ENCODE results near the gene SOX8.

DNA sequence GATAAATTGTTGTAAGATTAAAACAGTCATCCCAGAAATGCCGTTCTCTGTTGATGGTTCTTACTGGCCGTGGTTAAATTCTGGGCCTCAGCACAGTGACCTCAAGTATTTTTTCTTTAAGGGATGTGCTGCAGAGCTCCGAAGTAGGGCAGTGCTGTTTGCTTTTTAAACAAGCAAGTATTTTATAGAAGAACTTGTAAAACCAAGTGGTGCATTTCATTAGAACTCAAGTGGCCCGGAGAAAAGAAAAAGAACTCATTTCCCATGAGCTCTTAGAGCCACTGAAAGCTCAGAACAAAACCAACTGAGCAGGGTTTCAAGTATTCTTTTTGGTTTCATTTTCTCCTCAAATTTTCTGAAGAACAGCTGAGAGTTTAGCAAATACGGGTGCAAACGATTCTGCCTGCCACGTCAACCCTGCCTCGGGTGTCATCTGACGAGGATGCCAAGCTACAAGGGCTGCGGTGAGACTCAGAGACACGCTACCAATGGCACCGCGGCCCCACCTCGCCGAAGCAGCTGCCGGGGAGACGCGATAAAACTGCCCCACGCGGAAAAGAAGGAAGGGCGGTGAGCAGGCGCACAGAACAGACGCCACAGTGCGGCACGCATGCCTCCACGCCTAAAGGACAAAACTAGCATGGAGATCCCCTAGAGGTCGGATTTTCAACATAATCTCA lies 17.1 kb upstream of the SOX8 start:
- TF ChIP-seq POLR2AphosphoS5 (IDR thresholded peaks at IDR 0.05; ENCODE audit: insufficient read depth in 1 of 2, low read depth in 1 of 2) (no peak), POLR2A (IDR thresholded peaks at IDR 0.05) (no peak)
